GM12875 (cell line): ENCODE measurements around the gene MAGI2.

Experiments
- H3K4me3 ChIP-seq: one replicate; pipeline ENCODE4 v1.5.1; 2011; ENCODE audit warnings: low read depth, low read length, control low read depth
- TF ChIP-seq, protein P1 (sequence below): IDR thresholded peaks from 2 replicates; pipeline ENCODE4 v1.5.1; 2011; ENCODE audit warnings: low read depth, mild to moderate bottlenecking, control low read depth, inconsistent platforms, low read length, moderate library complexity, borderline replicate concordance; ENCODE audit not compliant: insufficient read depth

Gene MAGI2

DNA sequence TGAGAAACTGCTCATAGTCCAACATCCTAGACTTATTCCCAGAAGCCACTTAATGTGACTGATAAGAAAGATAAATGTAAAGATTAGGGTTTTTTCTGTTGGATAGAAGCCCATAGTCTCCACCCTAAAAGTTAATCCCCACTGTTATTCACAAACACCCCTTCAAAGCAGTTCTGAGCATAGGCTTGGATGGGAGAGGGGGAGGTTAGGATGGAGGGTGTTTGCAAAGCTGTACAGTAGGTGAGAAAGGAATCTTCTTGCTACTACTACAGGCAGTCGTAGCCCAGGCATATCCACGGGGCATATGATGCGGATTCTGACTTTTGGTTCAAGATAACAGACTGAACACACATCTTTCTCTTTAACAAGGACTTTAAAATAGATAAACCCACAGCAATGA, 1119.0 kb downstream of the MAGI2 start:
- TF ChIP-seq, protein P1, sequence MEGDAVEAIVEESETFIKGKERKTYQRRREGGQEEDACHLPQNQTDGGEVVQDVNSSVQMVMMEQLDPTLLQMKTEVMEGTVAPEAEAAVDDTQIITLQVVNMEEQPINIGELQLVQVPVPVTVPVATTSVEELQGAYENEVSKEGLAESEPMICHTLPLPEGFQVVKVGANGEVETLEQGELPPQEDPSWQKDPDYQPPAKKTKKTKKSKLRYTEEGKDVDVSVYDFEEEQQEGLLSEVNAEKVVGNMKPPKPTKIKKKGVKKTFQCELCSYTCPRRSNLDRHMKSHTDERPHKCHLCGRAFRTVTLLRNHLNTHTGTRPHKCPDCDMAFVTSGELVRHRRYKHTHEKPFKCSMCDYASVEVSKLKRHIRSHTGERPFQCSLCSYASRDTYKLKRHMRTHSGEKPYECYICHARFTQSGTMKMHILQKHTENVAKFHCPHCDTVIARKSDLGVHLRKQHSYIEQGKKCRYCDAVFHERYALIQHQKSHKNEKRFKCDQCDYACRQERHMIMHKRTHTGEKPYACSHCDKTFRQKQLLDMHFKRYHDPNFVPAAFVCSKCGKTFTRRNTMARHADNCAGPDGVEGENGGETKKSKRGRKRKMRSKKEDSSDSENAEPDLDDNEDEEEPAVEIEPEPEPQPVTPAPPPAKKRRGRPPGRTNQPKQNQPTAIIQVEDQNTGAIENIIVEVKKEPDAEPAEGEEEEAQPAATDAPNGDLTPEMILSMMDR: no peak
- no peak overlapping the region for H3K4me3 ChIP-seq

DNA sequence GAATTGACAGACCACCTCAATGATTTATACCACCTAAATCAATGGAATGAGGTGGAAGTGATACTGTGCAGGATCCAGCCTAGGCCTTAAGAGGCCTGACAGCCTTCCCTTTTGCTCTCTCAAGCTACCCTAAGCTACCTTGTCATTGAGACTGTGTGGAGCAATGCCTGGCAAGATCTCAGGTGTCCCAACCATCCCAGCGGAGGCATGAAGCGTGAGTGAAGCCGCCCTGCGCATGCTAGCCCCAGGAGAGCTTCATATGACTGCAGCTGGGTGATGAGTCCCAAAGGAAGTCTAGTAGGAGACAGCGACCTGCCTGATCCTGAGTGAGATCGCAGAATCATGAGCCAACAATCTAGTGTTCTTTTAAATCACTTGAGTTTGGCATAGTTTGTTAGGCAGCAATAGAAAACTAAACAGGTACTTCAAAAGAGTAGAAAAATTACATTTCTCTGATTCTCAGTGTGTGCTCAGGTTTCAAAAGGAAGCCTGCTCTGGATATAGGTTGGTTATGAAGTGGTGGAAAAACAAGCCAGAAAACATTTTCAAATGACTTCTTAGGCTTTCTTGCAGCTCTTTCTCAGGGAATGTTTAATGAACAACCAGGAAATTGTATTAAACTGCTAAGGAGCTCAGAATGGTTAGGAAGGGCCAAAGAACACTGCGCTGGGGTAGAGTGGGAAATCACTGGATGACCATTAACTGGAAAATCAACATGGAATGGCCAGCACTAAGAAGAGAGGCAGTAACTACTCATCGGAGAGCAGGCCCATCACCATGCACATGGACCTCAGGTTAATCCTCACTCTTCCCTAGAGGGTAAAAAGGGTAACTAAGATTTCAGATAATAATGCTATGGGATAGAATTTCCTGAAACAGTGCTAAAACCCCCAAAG, 1119.7 kb downstream of the MAGI2 start:
- TF ChIP-seq, protein P1: no peak
- H3K4me3 ChIP-seq: no peak overlapping the region

DNA sequence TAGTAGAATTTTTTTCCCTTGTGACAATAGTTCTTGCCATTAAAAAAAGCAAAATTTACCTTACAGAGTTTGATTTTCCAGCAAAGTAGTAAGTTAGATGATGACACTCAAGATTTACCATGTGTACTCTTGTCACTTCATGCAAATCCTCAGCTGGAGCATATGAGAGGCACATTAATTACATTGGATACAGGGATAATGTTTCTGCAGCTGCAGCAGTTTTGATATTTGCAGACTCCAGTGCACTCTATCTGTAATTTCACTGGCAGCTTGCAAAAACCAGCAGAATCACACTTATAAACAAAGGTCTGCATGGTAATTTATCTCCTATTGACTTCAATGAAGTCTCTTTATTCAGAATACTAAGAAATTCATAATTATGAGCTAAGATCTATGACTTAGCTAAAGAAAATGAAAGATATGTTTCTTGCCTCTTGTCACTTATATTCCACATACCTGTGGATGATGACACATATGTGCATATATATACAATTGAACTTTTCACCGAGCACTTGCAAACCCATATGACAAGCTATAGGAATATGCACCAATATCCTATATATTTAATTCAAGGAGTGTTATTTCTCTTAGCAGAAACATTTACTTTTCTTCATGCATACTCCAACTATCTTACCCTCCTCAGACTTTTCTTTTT, 1124.3 kb downstream of the MAGI2 start:
- H3K4me3 ChIP-seq: no peak overlapping the region
- TF ChIP-seq, protein P1: no peak

DNA sequence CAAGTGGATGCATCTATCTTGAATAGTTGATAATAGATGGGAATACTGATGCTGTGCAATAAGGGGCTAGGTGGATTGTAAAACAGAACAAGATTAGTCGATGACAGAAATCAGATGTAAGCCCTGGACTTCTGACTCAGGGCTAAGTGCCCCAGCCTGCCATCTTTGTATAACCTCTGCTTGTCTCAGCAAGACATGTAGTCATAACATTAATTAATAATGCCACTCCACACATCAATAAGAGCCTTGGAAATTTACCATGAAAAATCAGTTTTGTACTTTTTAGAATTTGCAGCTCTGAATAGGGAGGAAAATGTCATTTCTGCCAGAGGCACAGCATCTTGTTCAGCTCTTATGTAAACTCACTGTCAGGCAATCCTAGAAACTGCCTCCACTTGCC, 1125.7 kb downstream of the MAGI2 start:
- TF ChIP-seq, protein P1: no peak

DNA sequence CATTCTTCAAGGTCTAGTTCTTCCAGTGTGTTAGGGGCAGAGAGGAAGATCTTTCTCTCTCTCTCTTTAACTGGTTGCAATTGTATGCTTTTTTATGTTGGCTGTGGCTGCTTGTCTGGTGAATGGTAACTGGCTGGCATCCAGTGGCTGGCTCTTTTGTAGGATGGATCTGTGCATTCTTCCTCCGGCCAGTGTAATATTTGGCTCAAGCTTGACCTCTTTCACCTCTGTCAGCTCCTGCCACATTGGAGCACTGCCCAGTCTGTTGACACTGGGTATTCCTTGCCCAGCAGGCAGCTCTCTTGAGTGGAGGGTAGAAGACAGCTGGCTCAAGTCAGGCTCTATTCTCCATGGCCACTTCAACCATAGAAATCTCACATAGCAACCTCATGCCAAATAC, 1126.6 kb downstream of the MAGI2 start:
- TF ChIP-seq, protein P1: no peak
- no peak overlapping the region for H3K4me3 ChIP-seq

More for the DNA sequence above, 1125.7 kb downstream of the MAGI2 start:
- no peak overlapping the region for H3K4me3 ChIP-seq

DNA sequence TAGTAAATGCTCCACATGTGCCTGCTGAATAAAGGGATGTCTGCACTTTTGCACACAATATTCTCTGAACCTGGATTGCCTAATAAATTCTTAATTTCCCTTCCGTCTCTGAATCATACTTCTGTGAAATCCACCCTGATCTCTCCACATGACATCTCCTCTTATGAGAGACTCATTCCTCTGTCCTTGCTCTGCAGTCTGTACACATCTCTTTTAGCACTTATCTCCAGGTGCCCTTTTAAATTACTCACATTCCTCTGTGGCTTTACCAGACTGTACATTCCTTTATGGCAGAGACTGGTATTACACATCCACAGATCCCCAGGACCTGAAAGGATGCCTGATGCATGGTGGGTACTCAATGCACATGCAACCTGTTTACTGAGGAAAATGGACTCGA, 1127.3 kb downstream of the MAGI2 start:
- no peak overlapping the region for H3K4me3 ChIP-seq
- TF ChIP-seq, protein P1: no peak
